ENCODE measurements around the gene C5orf63. TPM values are rescaled to one million over a fixed set of nuclear protein-coding genes. Genes with fewer than 3 reads are reported as not detected.

The C5orf63 gene
- total and polyA plus RNA-seq, 9 of the 15 experiments (the other 6 are each of a cell fraction or from before 2014, with no cell fraction given) = 1.8 to 24.6 (median 6.2) TPM

DNA sequence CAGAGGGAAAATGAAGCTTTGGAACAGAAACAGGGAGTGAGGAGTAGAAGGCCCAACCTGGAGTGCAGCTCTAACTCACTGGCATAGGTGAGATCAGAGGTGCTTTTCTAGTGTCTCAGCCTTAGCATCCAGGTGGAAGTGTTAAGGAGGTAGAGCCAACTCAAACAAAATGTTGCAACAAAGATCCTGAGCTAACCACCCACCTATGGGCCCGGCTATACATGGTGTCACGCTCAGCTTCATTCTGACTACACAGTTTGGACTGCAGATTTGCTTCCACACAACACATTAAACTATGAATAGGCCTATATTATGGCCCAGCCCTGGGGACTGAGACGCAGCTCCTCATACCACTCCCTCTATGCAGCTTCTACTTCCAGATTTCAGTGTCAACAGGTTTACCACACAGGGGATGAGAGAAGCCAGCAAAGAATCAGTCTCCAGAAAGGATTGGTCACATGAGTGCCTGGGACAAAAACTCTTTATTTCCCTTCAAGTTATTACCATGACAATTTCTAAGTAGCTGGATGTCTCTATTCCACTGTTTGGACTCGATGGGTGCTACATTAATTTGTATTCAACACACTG lies 9.0 kb downstream of the C5orf63 start:
- intact Hi-C loops (cut with micrococcal nuclease) = no loop called here
- no peak overlapping the region for H3K27ac ChIP-seq (ENCODE audit: extremely low read depth, low read depth, low read length)
- WGBS (ENCODE audit: insufficient coverage, low coverage, missing lambda C conversion rate) = 19% methylated on average over 4 of the region's 4 CpGs
- H3K36me3 ChIP-seq (ENCODE audit: control insufficient read depth, insufficient read depth, low read length) = no peaks in the 10 kb centered on the region
- no peaks in the 10 kb centered on the region for H3K9me1 ChIP-seq (ENCODE audit: control insufficient read depth, insufficient read depth, low read length)
- H3K27me3 ChIP-seq (ENCODE audit: control insufficient read depth in 2 of 2, insufficient read depth in 2 of 2, low read length in 2 of 2) = no peaks in the 10 kb centered on the region
- FAIRE-seq = no peak
- CTCF ChIA-PET (ENCODE audit: low intra/inter-chr PET ratio) = no interaction called here
- ATAC-seq = no peak
- H3K4me3 ChIP-seq = no peak overlapping the region
- POLR2A ChIA-PET = interaction anchor here (0.6 to 1.3 kb wide), 4 partner anchors 9 to 200 kb away, joined by 3 to 4 read pairs (median 3); no protein-coding TSS in a partner anchor
- H3K79me2 ChIP-seq (ENCODE audit: control insufficient read depth, insufficient read depth, low read length) = no peaks in the 10 kb centered on the region
- no peak overlapping the region for H3K9ac ChIP-seq (ENCODE audit: insufficient read depth in 1 of 2, low read depth in 2 of 2, low read length in 2 of 2)
- no peak overlapping the region for H3K4me2 ChIP-seq (ENCODE audit: insufficient read depth, low read length)
- no TSS peak for BruUV-seq (replicated peaks)
- no peaks in the 10 kb centered on the region; a peak in 1 of 5 replicates for H3K4me1 ChIP-seq (replicated peaks in 1 of 2; ENCODE audit: control insufficient read depth in 2 of 2, insufficient read depth in 2 of 2, low read length in 2 of 2)
- in situ Hi-C loops (cut with MboI) = no loop called here
- no peaks in the 10 kb centered on the region for H4K20me1 ChIP-seq (replicated peaks; ENCODE audit: control insufficient read depth, insufficient read depth, low read length)
- no peak for DNase-seq (ENCODE audit: extremely low read depth in 1 of 4, low spot score in 3 of 4)
- H3K9me3 ChIP-seq (replicated peaks; ENCODE audit: control insufficient read depth, insufficient read depth, low read depth, low read length) = no peaks in the 10 kb centered on the region
- H2AFZ ChIP-seq (ENCODE audit: low read depth, low read length) = no peak overlapping the region
- TF ChIP-seq RAD51 (IDR thresholded peaks at IDR 0.05; ENCODE audit: borderline replicate concordance, low read depth) (no peak), CHCHD3 (CRISPR knock-in tag; IDR thresholded peaks at IDR 0.05) (no peak)

DNA sequence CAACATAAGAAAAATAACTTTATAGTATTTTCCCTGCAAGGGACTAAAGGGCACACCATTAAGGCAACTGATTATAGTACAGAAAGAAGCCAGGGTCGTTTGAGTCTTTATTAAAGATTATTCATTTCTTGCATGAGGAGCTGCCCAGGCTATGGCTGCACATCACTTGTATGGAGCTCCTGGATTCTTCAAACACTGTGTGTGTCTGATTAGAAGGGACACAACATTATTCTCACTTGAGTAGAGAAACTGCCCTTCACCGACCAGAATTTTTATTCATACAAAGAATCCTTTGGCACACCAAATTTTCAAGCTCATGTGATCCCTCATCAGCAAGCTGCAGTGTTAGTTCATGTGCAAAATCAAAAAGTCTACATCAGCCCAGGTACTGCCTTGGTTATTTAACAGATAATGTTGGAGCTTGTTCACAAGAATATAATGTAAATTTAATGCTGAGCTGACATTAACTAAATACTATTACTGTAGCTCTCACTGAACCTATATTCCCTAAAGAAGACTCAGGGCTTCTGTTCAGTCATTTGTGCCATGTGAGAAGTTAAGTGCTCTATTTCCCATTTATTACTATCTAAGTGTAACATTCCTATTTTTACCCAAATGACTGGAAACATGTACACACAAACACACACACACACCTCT lies 9.9 kb downstream of the C5orf63 start:
- Histone ChIP-seq H2AFZ (ENCODE audit: low read depth, low read length) (no peak overlapping the region), H3K36me3 (ENCODE audit: control insufficient read depth, insufficient read depth, low read length) (no peaks in the 10 kb centered on the region), H4K20me1 (replicated peaks; ENCODE audit: control insufficient read depth, insufficient read depth, low read length) (no peaks in the 10 kb centered on the region), H3K9me1 (ENCODE audit: control insufficient read depth, insufficient read depth, low read length) (no peaks in the 10 kb centered on the region), H3K9ac (ENCODE audit: insufficient read depth in 1 of 2, low read depth in 2 of 2, low read length in 2 of 2) (no peak overlapping the region), H3K79me2 (ENCODE audit: control insufficient read depth, insufficient read depth, low read length) (no peaks in the 10 kb centered on the region), H3K4me2 (ENCODE audit: insufficient read depth, low read length) (no peak overlapping the region), H3K27me3 (ENCODE audit: control insufficient read depth in 2 of 2, insufficient read depth in 2 of 2, low read length in 2 of 2) (no peaks in the 10 kb centered on the region), H3K4me3 (no peak overlapping the region), H3K9me3 (replicated peaks; ENCODE audit: control insufficient read depth, insufficient read depth, low read depth, low read length) (no peaks in the 10 kb centered on the region), H3K4me1 (replicated peaks in 1 of 2; ENCODE audit: control insufficient read depth in 2 of 2, insufficient read depth in 2 of 2, low read length in 2 of 2) (no peaks in the 10 kb centered on the region; a peak in 1 of 5 replicates), H3K27ac (ENCODE audit: extremely low read depth, low read depth, low read length) (no peak overlapping the region)
- DNase-seq (ENCODE audit: extremely low read depth in 1 of 4, low spot score in 3 of 4) (no peak), FAIRE-seq (no peak), ATAC-seq (no peak)
- no TSS peak for BruUV-seq (replicated peaks)
- in situ Hi-C loops (cut with MboI) = no loop called here
- ChIA-PET POLR2A (interaction anchor here (1.3 kb wide), 1 partner anchor 21 kb away, joined by 3 read pairs; no protein-coding TSS in a partner anchor), CTCF (ENCODE audit: low intra/inter-chr PET ratio) (no interaction called here)
- TF ChIP-seq NBN (IDR thresholded peaks at IDR 0.05; ENCODE audit: low read depth) = no peak
- TF ChIP-seq MAFK (IDR thresholded peaks at IDR 0.05; ENCODE audit: low read length) = 0 out of 2 replicates have a peak, but pooled peaks have one; percentile 20
- peak; percentile 65 for TF ChIP-seq C11orf30 (IDR thresholded peaks at IDR 0.05; ENCODE audit: low read depth)
- peak; percentile 51 for TF ChIP-seq MAFG (tag; conservative IDR thresholded peaks at IDR 0.05)
- peak; percentile 80 for TF ChIP-seq ZNF316 (IDR thresholded peaks at IDR 0.05)
- peak; percentile 49; the same call in 1 of the 2 replicates for TF ChIP-seq MAFF (IDR thresholded peaks at IDR 0.05; ENCODE audit: low read length)
- no peak for TF ChIP-seq ZNF75A (CRISPR knock-in tag; IDR thresholded peaks at IDR 0.05)
- intact Hi-C loops (cut with micrococcal nuclease) = no loop called here
- WGBS (ENCODE audit: insufficient coverage, low coverage, missing lambda C conversion rate) = 4% methylated on average over 2 of the region's 2 CpGs
